ENCODE data around the gene MPZL2. TPM values are rescaled to one million over a fixed set of nuclear protein-coding genes. Genes with fewer than 3 reads are reported as not detected.

Gene MPZL2
- total RNA-seq, 1 experiment from 2014 or later, result 13.6 TPM

Other genes with a start within 250 kb of the MPZL2 start
- not detected in 2 replicates for gene TMPRSS4, start 187.2 kb downstream of the MPZL2 start, total RNA-seq (2014; rRNA removed; shearing (Covaris generic))
- not detected in 2 replicates for gene SMIM35, start 177.3 kb downstream of the MPZL2 start, total RNA-seq (2014; rRNA removed; shearing (Covaris generic))
- 17.2 and 26.1 TPM in 2 replicates for gene SCN4B, start 111.5 kb downstream of the MPZL2 start, total RNA-seq (2014; rRNA removed; shearing (Covaris generic))
- 0.05 and 0.32 TPM in 2 replicates for gene SCN2B, start 87.7 kb downstream of the MPZL2 start, total RNA-seq (2014; rRNA removed; shearing (Covaris generic))
- not detected in 2 replicates for gene JAML, start 39.3 kb downstream of the MPZL2 start, total RNA-seq (2014; rRNA removed; shearing (Covaris generic))
- 5.7 and 8.7 TPM in 2 replicates for gene MPZL3, start 11.9 kb downstream of the MPZL2 start, total RNA-seq (2014; rRNA removed; shearing (Covaris generic))
- gene CD3E, start 40.4 kb upstream of the MPZL2 start, total RNA-seq (2014; rRNA removed; shearing (Covaris generic)), result not detected in 2 replicates
- gene CD3D, start 78.4 kb upstream of the MPZL2 start, total RNA-seq (2014; rRNA removed; shearing (Covaris generic)), result not detected in 2 replicates
- not detected in 2 replicates for gene CD3G, start 80.0 kb upstream of the MPZL2 start, total RNA-seq (2014; rRNA removed; shearing (Covaris generic))
- gene UBE4A, start 95.3 kb upstream of the MPZL2 start, total RNA-seq (2014; rRNA removed; shearing (Covaris generic)), result 39.5 and 56.5 TPM in 2 replicates
- 112 and 130 TPM in 2 replicates for gene ATP5MG, start 137.3 kb upstream of the MPZL2 start, total RNA-seq (2014; rRNA removed; shearing (Covaris generic))
- gene KMT2A, start 172.2 kb upstream of the MPZL2 start, total RNA-seq (2014; rRNA removed; shearing (Covaris generic)), result 26.5 and 40.4 TPM in 2 replicates